CD4-positive, alpha-beta T cell treated with Interferon alpha-2 for 1 hour (primary cell): ENCODE results near the gene ARHGAP26.

Source experiments
- DNase-seq, 2 donors: peaks; one replicate each; pipeline ENCODE4 v3.0.0-alpha.2; 2020 to 2022

ARHGAP26 gene

GRCh38 chr5:143236682-143237081 is 466.5 kb downstream of the ARHGAP26 start:
- no peak for DNase-seq

- no peak for DNase-seq
Observed at GRCh38 chr5:143237664-143238063, 467.5 kb downstream of the ARHGAP26 start.

- DNase-seq = no peak
Observed at GRCh38 chr5:143238620-143239019, 468.4 kb downstream of the ARHGAP26 start.

GRCh38 chr5:143239882-143240518 is 469.8 kb downstream of the ARHGAP26 start:
- no peak for DNase-seq

GRCh38 chr5:143241892-143242291 is 471.7 kb downstream of the ARHGAP26 start:
- DNase-seq = no peak

GRCh38 chr5:143243103-143243502 is 472.9 kb downstream of the ARHGAP26 start:
- DNase-seq = no peak

- no peak for DNase-seq
Observed at GRCh38 chr5:143244000-143244736, 474.0 kb downstream of the ARHGAP26 start.

- DNase-seq = no peak
Observed at GRCh38 chr5:143244990-143245389, 474.8 kb downstream of the ARHGAP26 start.

GRCh38 chr5:143245929-143246561 is 475.9 kb downstream of the ARHGAP26 start:
- no peak for DNase-seq

- no peak for DNase-seq
Observed at GRCh38 chr5:143247134-143247815, 477.1 kb downstream of the ARHGAP26 start.

GRCh38 chr5:143248391-143248790 is 478.2 kb downstream of the ARHGAP26 start:
- no peak for DNase-seq

GRCh38 chr5:143248822-143249579 is 478.8 kb downstream of the ARHGAP26 start:
- no peak for DNase-seq

- DNase-seq = no peak
Observed at GRCh38 chr5:143249851-143250250, 479.7 kb downstream of the ARHGAP26 start.

- DNase-seq = no peak
Observed at GRCh38 chr5:143251190-143251589, 481.0 kb downstream of the ARHGAP26 start.

- DNase-seq = no peak
Observed at GRCh38 chr5:143251946-143252345, 481.8 kb downstream of the ARHGAP26 start.

- no peak for DNase-seq
Observed at GRCh38 chr5:143254819-143255218, 484.6 kb downstream of the ARHGAP26 start.

- DNase-seq = no peak
Observed at GRCh38 chr5:143258559-143259253, 488.5 kb downstream of the ARHGAP26 start.

- no peak for DNase-seq
Observed at GRCh38 chr5:143259254-143259605, 489.1 kb downstream of the ARHGAP26 start.

- peak in 1 of 2 donors; percentile 20 for DNase-seq
Observed at GRCh38 chr5:143261748-143262392, 491.7 kb downstream of the ARHGAP26 start.

- DNase-seq = peak in 1 of 2 donors; percentile 20
Observed at GRCh38 chr5:143262393-143263174, 492.4 kb downstream of the ARHGAP26 start.
